Neural crest cell (in vitro differentiated cells): ENCODE data around the gene DAB2. TPM values are rescaled to one million over a fixed set of nuclear protein-coding genes. Genes with fewer than 3 reads are reported as not detected.
"Not testable (repeated sequence)": the region's sequence is repeated elsewhere in the genome, so short reads cannot be mapped to it uniquely, and the experiment has no call there.

Experiments used
- DNase-seq: peaks from one replicate; pipeline ENCODE4 v3.0.0; 2021; ENCODE audit warnings: low read depth, mixed read lengths, low spot score
- H3K27ac Mint-ChIP-seq: one replicate; pipeline ENCODE4 v1.8.0; 2021; ENCODE audit warnings: mild to moderate bottlenecking, mixed read lengths; ENCODE audit not compliant: unreplicated experiment
- H3K27me3 Mint-ChIP-seq: 2 replicates; pipeline ENCODE4 v1.8.0; 2021; ENCODE audit warnings: low read depth, mild to moderate bottlenecking, mixed read lengths
- H3K36me3 Mint-ChIP-seq: 2 replicates; pipeline ENCODE4 v1.8.0; 2021; ENCODE audit warnings: low read depth, mild to moderate bottlenecking, mixed read lengths
- H3K4me1 Mint-ChIP-seq: 2 replicates; pipeline ENCODE4 v1.8.0; 2021; ENCODE audit warnings: mixed read lengths
- H3K4me3 Mint-ChIP-seq: one replicate; pipeline ENCODE4 v1.8.0; 2021; ENCODE audit warnings: mild to moderate bottlenecking, mixed read lengths
- H3K9me3 Mint-ChIP-seq: 2 replicates; pipeline ENCODE4 v1.8.0; 2021; ENCODE audit warnings: mixed read lengths
- total RNA-seq: library from RNA; stranded (reverse); gene quantifications from 2 replicates; pipeline ENCODE4 v1.2.1, GENCODE V29; 2021
- TF ChIP-seq, protein P1 (sequence below): fragments of 200-600 bp; sonication (generic); conservative IDR thresholded peaks from 2 replicates; pipeline ENCODE4 v1.5.0; 2021; ENCODE audit warnings: antibody characterized with exemption, mild to moderate bottlenecking

The DAB2 gene
- total RNA-seq, 1 donor from 2014 or later = 10.1 TPM

DNA sequence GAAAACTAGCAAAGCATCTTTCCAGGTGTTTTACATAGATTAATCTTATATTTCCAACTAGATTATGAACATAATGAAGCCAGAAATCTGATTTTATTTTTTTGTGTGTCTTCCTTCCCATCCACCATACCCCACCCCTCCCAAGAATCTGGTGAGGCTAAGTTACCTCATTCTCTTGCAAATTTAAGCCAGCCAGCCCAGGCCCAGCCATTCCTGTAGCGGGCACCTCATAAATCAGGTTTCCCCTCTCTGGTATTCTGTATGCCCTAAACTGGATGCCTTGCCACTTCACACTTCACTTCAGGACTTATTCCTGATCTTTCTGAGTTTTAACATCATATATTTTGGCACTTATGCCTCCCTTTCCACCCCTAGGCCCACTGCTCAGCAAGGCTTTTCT is 82.3 kb downstream of the DAB2 start:
- no peak for DNase-seq
- Mint-ChIP-seq H3K36me3 (no peaks in the 10 kb centered on the region), H3K4me3 (no peak overlapping the region), H3K4me1 (peaks cover 15% of the 10 kb centered on the region), H3K27ac (no peak overlapping the region), H3K27me3 (peaks cover 5% of the 10 kb centered on the region), H3K9me3 (no peaks in the 10 kb centered on the region)
- TF ChIP-seq, protein P1, sequence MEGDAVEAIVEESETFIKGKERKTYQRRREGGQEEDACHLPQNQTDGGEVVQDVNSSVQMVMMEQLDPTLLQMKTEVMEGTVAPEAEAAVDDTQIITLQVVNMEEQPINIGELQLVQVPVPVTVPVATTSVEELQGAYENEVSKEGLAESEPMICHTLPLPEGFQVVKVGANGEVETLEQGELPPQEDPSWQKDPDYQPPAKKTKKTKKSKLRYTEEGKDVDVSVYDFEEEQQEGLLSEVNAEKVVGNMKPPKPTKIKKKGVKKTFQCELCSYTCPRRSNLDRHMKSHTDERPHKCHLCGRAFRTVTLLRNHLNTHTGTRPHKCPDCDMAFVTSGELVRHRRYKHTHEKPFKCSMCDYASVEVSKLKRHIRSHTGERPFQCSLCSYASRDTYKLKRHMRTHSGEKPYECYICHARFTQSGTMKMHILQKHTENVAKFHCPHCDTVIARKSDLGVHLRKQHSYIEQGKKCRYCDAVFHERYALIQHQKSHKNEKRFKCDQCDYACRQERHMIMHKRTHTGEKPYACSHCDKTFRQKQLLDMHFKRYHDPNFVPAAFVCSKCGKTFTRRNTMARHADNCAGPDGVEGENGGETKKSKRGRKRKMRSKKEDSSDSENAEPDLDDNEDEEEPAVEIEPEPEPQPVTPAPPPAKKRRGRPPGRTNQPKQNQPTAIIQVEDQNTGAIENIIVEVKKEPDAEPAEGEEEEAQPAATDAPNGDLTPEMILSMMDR = no peak

DNA sequence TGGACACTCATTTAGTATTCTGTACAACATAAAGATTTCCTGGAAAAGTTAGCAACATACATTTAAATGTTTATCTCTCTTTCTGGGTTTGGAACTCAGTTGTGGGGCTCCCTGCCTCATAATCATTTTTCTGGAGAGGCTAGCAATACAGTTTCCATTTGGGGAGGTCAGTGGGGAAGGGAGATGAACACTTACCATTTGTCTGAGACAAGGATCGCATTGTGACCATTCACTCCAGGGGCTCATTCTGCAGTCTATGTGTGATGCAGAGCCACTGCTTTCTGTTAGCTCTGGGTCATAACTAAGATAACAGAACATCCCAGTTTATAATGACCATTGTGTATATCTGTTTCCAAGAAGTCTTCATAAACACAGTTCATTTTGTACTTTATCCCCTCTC is 82.9 kb downstream of the DAB2 start:
- Mint-ChIP-seq H3K4me3 (no peak overlapping the region), H3K27me3 (peaks cover 5% of the 10 kb centered on the region), H3K27ac (no peak overlapping the region), H3K36me3 (no peaks in the 10 kb centered on the region), H3K4me1 (peaks cover 15% of the 10 kb centered on the region), H3K9me3 (no peaks in the 10 kb centered on the region)
- TF ChIP-seq, protein P1 = no peak
- DNase-seq = no peak

DNA sequence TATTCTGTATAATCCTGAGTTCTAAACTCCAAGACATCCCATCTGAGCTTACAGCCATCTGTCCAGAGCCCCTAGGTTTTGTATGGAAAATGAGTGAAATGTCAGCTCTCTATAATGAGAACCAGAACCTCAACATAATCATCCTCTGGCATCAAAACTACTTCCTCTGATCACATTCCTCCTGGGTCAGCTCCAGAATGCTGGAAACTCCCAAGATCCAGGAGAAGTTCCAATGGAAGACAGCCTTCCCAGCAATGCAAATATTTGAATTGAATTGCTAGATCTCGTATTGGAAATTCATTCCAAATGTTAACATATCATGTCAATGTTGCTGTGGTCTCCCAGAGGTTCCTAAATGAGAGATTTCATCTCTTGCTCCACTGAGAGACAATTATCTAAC is 84.3 kb downstream of the DAB2 start:
- Mint-ChIP-seq H3K4me3 (no peak overlapping the region), H3K27ac (no peak overlapping the region), H3K36me3 (no peaks in the 10 kb centered on the region), H3K9me3 (no peaks in the 10 kb centered on the region), H3K27me3 (peaks cover 5% of the 10 kb centered on the region), H3K4me1 (peaks cover 15% of the 10 kb centered on the region)
- TF ChIP-seq, protein P1 = no peak
- DNase-seq = no peak

DNA sequence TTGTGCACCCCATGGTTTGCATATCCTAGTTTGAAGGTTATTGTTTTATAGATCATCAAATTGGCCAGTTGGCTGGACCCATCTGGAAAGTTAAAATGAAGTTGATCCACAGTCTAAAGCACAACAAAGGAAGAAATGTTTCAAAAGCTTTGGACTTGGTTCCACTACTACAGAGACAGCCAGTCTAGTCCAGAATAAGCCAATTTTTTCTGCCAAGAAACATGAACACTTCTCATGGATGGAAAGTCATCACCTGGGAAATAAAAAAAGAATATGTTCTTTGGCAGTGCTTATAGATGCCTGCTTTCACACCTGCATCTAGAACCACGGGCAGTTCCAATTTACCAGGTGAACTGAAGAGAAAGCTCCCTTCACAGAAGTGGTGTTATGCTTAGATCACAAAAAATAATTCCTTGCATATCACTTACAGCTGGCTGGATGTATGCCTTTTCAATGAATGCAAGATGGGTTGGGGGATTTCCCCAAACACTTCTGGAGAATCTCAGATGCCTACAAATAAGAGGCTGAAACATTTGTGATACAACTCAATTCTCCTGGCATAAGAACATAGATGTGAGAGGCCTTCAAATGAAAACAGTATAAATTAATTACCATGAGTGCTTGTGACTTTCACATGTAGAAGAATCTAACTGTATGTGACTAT is 87.4 kb downstream of the DAB2 start:
- H3K27ac Mint-ChIP-seq = no peak overlapping the region
- peaks cover 3% of the 10 kb centered on the region for H3K9me3 Mint-ChIP-seq
- peaks cover 2% of the 10 kb centered on the region for H3K36me3 Mint-ChIP-seq
- H3K4me1 Mint-ChIP-seq = peaks cover 10% of the 10 kb centered on the region
- no peaks in the 10 kb centered on the region for H3K27me3 Mint-ChIP-seq
- TF ChIP-seq, protein P1 = no peak
- no peak overlapping the region for H3K4me3 Mint-ChIP-seq
- no peak for DNase-seq

DNA sequence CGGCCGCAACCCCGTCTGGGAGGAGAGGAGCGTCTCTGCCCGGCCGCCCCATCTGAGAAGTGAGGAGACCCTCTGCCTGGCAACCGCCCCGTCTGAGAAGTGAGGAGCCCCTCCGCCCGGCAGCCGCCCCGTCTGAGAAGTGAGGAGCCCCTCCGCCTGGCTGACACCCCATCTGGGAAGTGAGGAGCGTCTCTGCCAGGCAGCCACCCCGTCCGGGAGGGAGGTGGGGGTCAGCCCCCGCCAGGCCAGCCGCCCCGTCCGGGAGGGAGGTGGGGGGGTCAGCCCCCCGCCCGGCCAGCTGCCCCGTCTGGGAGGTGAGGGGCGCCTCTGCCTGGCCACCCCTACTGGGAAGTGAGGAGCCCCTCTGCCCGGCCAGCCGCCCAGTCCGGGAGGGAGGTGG is 90.5 kb downstream of the DAB2 start:
- H3K27ac Mint-ChIP-seq, H3K4me1 Mint-ChIP-seq, DNase-seq, H3K36me3 Mint-ChIP-seq, H3K9me3 Mint-ChIP-seq, H3K4me3 Mint-ChIP-seq, H3K27me3 Mint-ChIP-seq: not testable (repeated sequence)

DNA sequence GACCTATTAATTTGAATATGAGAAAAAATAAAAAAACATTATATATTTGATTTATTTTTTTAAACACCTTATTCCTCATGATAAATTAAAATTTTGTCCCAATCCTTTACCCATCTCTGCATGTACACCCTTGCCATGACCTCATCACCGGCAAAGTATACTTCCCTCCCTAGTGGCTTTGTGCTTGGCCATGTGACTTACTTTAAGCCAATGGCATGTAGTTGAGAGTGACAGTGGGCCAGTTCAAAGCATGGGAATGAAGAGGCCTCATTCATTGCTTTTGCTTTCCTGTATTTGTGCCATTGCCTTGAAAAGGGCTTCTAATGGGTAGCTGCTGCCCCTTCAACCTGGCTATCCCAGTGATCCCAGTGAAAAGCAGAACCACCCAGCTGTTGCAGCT is 91.7 kb downstream of the DAB2 start:
- no peak for DNase-seq
- no peaks in the 10 kb centered on the region for H3K27me3 Mint-ChIP-seq

More for the DNA sequence above, 91.7 kb downstream of the DAB2 start:
- H3K27ac Mint-ChIP-seq = no peak overlapping the region
- H3K4me1 Mint-ChIP-seq = no peaks in the 10 kb centered on the region
- peaks cover 2% of the 10 kb centered on the region for H3K36me3 Mint-ChIP-seq
- TF ChIP-seq, protein P1 = no peak
- peaks cover 7% of the 10 kb centered on the region for H3K9me3 Mint-ChIP-seq
- no peak overlapping the region for H3K4me3 Mint-ChIP-seq
